ENCODE data around the gene POLDIP2. TPM values are rescaled to one million over a fixed set of nuclear protein-coding genes. Genes with fewer than 3 reads are reported as not detected.

Gene POLDIP2
- total RNA-seq, 2 donors from 2014 or later = 50.8 to 54.4 TPM

GRCh38 chr17:28368306-28368831, 11.0 kb upstream of the POLDIP2 start:
- WGBS, 2 donors = 32 to 55% methylated on average over 3 to 5 of the region's 5 CpGs
- ATAC-seq = no peak
- TF ChIP-seq, protein P1, sequence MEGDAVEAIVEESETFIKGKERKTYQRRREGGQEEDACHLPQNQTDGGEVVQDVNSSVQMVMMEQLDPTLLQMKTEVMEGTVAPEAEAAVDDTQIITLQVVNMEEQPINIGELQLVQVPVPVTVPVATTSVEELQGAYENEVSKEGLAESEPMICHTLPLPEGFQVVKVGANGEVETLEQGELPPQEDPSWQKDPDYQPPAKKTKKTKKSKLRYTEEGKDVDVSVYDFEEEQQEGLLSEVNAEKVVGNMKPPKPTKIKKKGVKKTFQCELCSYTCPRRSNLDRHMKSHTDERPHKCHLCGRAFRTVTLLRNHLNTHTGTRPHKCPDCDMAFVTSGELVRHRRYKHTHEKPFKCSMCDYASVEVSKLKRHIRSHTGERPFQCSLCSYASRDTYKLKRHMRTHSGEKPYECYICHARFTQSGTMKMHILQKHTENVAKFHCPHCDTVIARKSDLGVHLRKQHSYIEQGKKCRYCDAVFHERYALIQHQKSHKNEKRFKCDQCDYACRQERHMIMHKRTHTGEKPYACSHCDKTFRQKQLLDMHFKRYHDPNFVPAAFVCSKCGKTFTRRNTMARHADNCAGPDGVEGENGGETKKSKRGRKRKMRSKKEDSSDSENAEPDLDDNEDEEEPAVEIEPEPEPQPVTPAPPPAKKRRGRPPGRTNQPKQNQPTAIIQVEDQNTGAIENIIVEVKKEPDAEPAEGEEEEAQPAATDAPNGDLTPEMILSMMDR (IDR thresholded peaks at IDR 0.05) = no peak
- no peak for TF ChIP-seq POLR2A (IDR thresholded peaks at IDR 0.05)
- peaks cover 0 to 5% of the 10 kb centered on the region in 2 donors for H3K36me3 ChIP-seq (replicated peaks in 1 of 2; ENCODE audit: insufficient read depth in 1 of 2, low read depth in 2 of 2)
- H3K9me3 ChIP-seq = no peaks in the 10 kb centered on the region
- no peak overlapping the region for H3K4me3 ChIP-seq
- intact Hi-C loops (cut with DNase I) = no loop called here
- H3K4me1 ChIP-seq = peaks cover 40% of the 10 kb centered on the region
- DNase-seq = no peak
- no peaks in the 10 kb centered on the region for H3K27me3 ChIP-seq
- H3K27ac ChIP-seq = peak overlapping the region in 1 of 4 donors; percentile 72

GRCh38 chr17:28367641-28368305, 10.4 kb upstream of the POLDIP2 start:
- TF ChIP-seq, protein P1 (IDR thresholded peaks at IDR 0.05) = no peak
- no peak for TF ChIP-seq POLR2A (IDR thresholded peaks at IDR 0.05)
- WGBS, 2 donors = 79 to 83% methylated on average over 12 to 21 of the region's 21 CpGs
- no peak for ATAC-seq
- H3K9me3 ChIP-seq = no peaks in the 10 kb centered on the region
- intact Hi-C loops (cut with DNase I) = no loop called here
- DNase-seq = no peak
- no peaks in the 10 kb centered on the region for H3K27me3 ChIP-seq
- peaks cover 39% of the 10 kb centered on the region for H3K4me1 ChIP-seq
- H3K27ac ChIP-seq = no peak overlapping the region
- H3K4me3 ChIP-seq = no peak overlapping the region
- peaks cover 0 to 6% of the 10 kb centered on the region in 2 donors for H3K36me3 ChIP-seq (replicated peaks in 1 of 2; ENCODE audit: insufficient read depth in 1 of 2, low read depth in 2 of 2)

- DNase-seq (no peak), ATAC-seq (no peak)
- Histone ChIP-seq H3K4me1 (peaks cover 27% of the 10 kb centered on the region), H3K36me3 (replicated peaks in 1 of 2; ENCODE audit: insufficient read depth in 1 of 2, low read depth in 2 of 2) (peaks cover 0 to 9% of the 10 kb centered on the region in 2 donors), H3K27me3 (no peaks in the 10 kb centered on the region), H3K4me3 (no peak overlapping the region), H3K9me3 (no peaks in the 10 kb centered on the region), H3K27ac (no peak overlapping the region)
- TF ChIP-seq, protein P1 (IDR thresholded peaks at IDR 0.05) = no peak
- TF ChIP-seq POLR2A (IDR thresholded peaks at IDR 0.05) = no peak
- intact Hi-C loops (cut with DNase I) = no loop called here
- WGBS, 2 donors = 70 to 78% methylated on average over 1 of the region's 1 CpG
Observed at GRCh38 chr17:28366605-28367004, 9.3 kb upstream of the POLDIP2 start.

GRCh38 chr17:28365487-28365886, 8.2 kb upstream of the POLDIP2 start:
- no peaks in the 10 kb centered on the region for H3K27me3 ChIP-seq
- H3K9me3 ChIP-seq = no peaks in the 10 kb centered on the region
- H3K27ac ChIP-seq = no peak overlapping the region
- 92 to 93% methylated on average over 3 of the region's 3 CpGs for WGBS, 2 donors
- ATAC-seq (no peak), DNase-seq (no peak)
- no peak for TF ChIP-seq POLR2A (IDR thresholded peaks at IDR 0.05)
- TF ChIP-seq, protein P1 (IDR thresholded peaks at IDR 0.05) = no peak
- H3K36me3 ChIP-seq (replicated peaks in 1 of 2; ENCODE audit: insufficient read depth in 1 of 2, low read depth in 2 of 2) = peaks cover 0 to 20% of the 10 kb centered on the region in 2 donors
- H3K4me1 ChIP-seq = peaks cover 16% of the 10 kb centered on the region
- no peak overlapping the region for H3K4me3 ChIP-seq
- intact Hi-C loops (cut with DNase I) = no loop called here
